GM12878 (cell line): ENCODE data around the gene SCN7A. TPM values are rescaled to one million over a fixed set of nuclear protein-coding genes. Genes with fewer than 3 reads are reported as not detected.

Source experiments
- ATAC-seq: fragments of 200-7000 bp; cut with Tn5 transposase; 3 replicates; pipeline ENCODE4 v1.9.1; 2020; ENCODE audit warnings: mild to moderate bottlenecking, moderate library complexity
- BruUV-seq: library from RNA; stranded (reverse); fragments of 400-500 nt; replicated peaks from 2 replicates; lab custom pipeline; 2021; lab: Mats Ljungman, UMichigan
- CTCF ChIA-PET: fragments of 300-600 bp; sonication (Branson Sonifier 250); formaldehyde crosslinking; extraction: SDS; loops from one replicate; lab custom pipeline; 2021; ENCODE audit warnings: inconsistent platforms; lab: Yijun Ruan, JAX
- POLR2A ChIA-PET: fragments of 350-600 bp; formaldehyde crosslinking; extraction: SDS; loops from one replicate; lab custom pipeline; 2021; ENCODE audit warnings: inconsistent platforms; lab: Charles Lee
- RAD21 ChIA-PET: fragments of 300-600 bp; sonication (Branson Sonifier 250); formaldehyde crosslinking; loops from one replicate; lab custom pipeline; 2023; ENCODE audit warnings: antibody characterized with exemption; ENCODE audit not compliant: unreplicated experiment; lab: Charles Lee
- SMC1A ChIA-PET: fragments of 300-600 bp; sonication (Branson Sonifier 250); formaldehyde crosslinking; loops from one replicate; lab custom pipeline; 2023; ENCODE audit not compliant: unreplicated experiment, uncharacterized antibody; lab: Charles Lee
- DNase-seq: peaks from one replicate; pipeline ENCODE4 v3.0.0-alpha.2; 2011; ENCODE audit warnings: low read depth, low spot score
- FAIRE-seq: peaks from 3 replicates; lab custom pipeline; 2011; peaks lifted over from hg19 to GRCh38; lab: Jason Lieb, UNC
- H2AFZ ChIP-seq: 2 replicates; pipeline ENCODE4 v1.6.0; 2011; ENCODE audit warnings: low read depth, low read length, control low read depth; ENCODE audit not compliant: control insufficient read depth
- H3K27ac ChIP-seq: 2 replicates; pipeline ENCODE4 v1.5.1; 2011; ENCODE audit warnings: control low read depth; ENCODE audit not compliant: control insufficient read depth, insufficient read depth
- H3K27me3 ChIP-seq, 2 experiments: replicated peaks in 1 of 2; 2 replicates each; pipeline versions ENCODE4 v1.6.0 to v1.6.1; 2011; ENCODE audit warnings: low read length in 1 of 2; ENCODE audit not compliant: control insufficient read depth in 2 of 2, insufficient read depth in 2 of 2
- H3K36me3 ChIP-seq, 2 experiments: 2 replicates each; pipeline ENCODE4 v1.5.1; 2011; ENCODE audit warnings: low read length in 1 of 2; ENCODE audit not compliant: control insufficient read depth in 2 of 2, insufficient read depth in 2 of 2
- H3K4me1 ChIP-seq: 2 replicates; pipeline ENCODE4 v1.6.1; 2011; ENCODE audit warnings: mild to moderate bottlenecking, low read length, moderate library complexity, mixed read lengths; ENCODE audit not compliant: control insufficient read depth, insufficient read depth
- H3K4me2 ChIP-seq: 2 replicates; pipeline ENCODE4 v1.6.0; 2011; ENCODE audit warnings: control low read depth; ENCODE audit not compliant: control insufficient read depth, insufficient read depth
- H3K4me3 ChIP-seq: fragments of 200-600 bp; sonication (generic); 2 replicates; pipeline ENCODE4 v1.5.1; 2016
- H3K79me2 ChIP-seq: 2 replicates; pipeline ENCODE4 v1.6.0; 2011; ENCODE audit warnings: low read length; ENCODE audit not compliant: control insufficient read depth, insufficient read depth
- H3K9ac ChIP-seq: 2 replicates; pipeline ENCODE4 v1.8.0; 2011; ENCODE audit warnings: low read length, control low read depth, mixed read lengths; ENCODE audit not compliant: control insufficient read depth, insufficient read depth
- H3K9me3 ChIP-seq: replicated peaks from 3 replicates; pipeline ENCODE4 v1.5.1; 2011; ENCODE audit warnings: mild to moderate bottlenecking, low read length; ENCODE audit not compliant: control insufficient read depth, insufficient read depth
- H4K20me1 ChIP-seq: 2 replicates; pipeline ENCODE4 v1.6.0; 2011; ENCODE audit not compliant: control insufficient read depth, insufficient read depth
- CBX5 ChIP-seq: sonication (generic); IDR thresholded peaks from 2 replicates; pipeline ENCODE4 v1.6.1; 2016; ENCODE audit warnings: low read depth, moderate library complexity, mild to moderate bottlenecking, inconsistent platforms
- FOS ChIP-seq: IDR thresholded peaks from 3 replicates; pipeline ENCODE4 v1.6.1; 2011; ENCODE audit warnings: borderline replicate concordance; ENCODE audit not compliant: insufficient read length; ENCODE audit errors: extremely low read depth
- NKRF ChIP-seq: fragments of 450-650 bp; conservative IDR thresholded peaks from 2 replicates; pipeline ENCODE4 v1.6.1; 2017; ENCODE audit warnings: mild to moderate bottlenecking, moderate library complexity
- SREBF1 ChIP-seq: IDR thresholded peaks from 2 replicates; pipeline ENCODE4 v1.6.1; 2012; ENCODE audit warnings: mild to moderate bottlenecking, low read length
- WGBS: methylation state at CpG from one replicate; pipeline ENCODE4 v1.1.6; 2016; ENCODE audit warnings: low lambda C conversion rate; ENCODE audit not compliant: insufficient replicate concordance, insufficient coverage; ENCODE audit errors: missing lambda C conversion rate; 5-methylcytosine and 5-hydroxymethylcytosine counted together
- in situ Hi-C: fragments of 300-500 bp; cut with MboI; formaldehyde crosslinking; loops from 9 replicates; pipeline ENCODE4 v1.14.3; 2018; ENCODE audit warnings: mixed read lengths
- intact Hi-C: fragments of 100-400 bp; cut with micrococcal nuclease; formaldehyde crosslinking; loops from one replicate; pipeline ENCODE4 v1.14.2; 2022; ENCODE audit not compliant: unreplicated experiment
- polyA plus RNA-seq, 11 experiments: library from polyadenylated mRNA; depleted of rRNA in 4 of 11; unstranded in 6 of 11; stranded (reverse) in 5 of 11; fragments of >200 nt; fragmentation: Nextera tagmentation in 4 of 11; fragmentation: Illumina TruSeq in 1 of 11; extraction: Ambion mirVana in 4 of 11; extraction: Trizol in 1 of 11; gene quantifications; 1 replicate in 1 of 11; 2 replicates in 10 of 11; pipeline versions ENCODE4 v1.2.1 to v1.2.3, GENCODE V29; 2011 to 2016; ENCODE audit warnings: inconsistent platforms in 2 of 11, missing spikeins in 2 of 11, low read depth in 1 of 11
- total RNA-seq, 4 experiments: library from RNA; depleted of rRNA in 3 of 4; stranded (reverse); fragments of >200 nt in 3 of 4; fragmentation: Illumina TruSeq in 1 of 4; extraction: Trizol in 1 of 4; gene quantifications; 2 replicates each; pipeline versions ENCODE4 v1.2.1 to v1.2.3, GENCODE V29; 2013 to 2021

SCN7A gene
- total and polyA plus RNA-seq, 10 of the 15 experiments (the other 5 are each of a cell fraction or from before 2014, with no cell fraction given) = 0.05 TPM; not detected in 9

GRCh38 chr2:166373539-166373938 lies 120.5 kb downstream of the SCN7A start (continued):
- TF ChIP-seq NKRF = no peak
- TF ChIP-seq FOS = no peak
- TF ChIP-seq CBX5 = no peak

- no peak overlapping the region for H3K27ac ChIP-seq
- H3K79me2 ChIP-seq = no peaks in the 10 kb centered on the region
- TF ChIP-seq SREBF1 = no peak
- in situ Hi-C loops = no loop called here
- no peak for FAIRE-seq
- SMC1A ChIA-PET = no interaction called here
- H3K4me1 ChIP-seq = no peaks in the 10 kb centered on the region
- no peak overlapping the region for H2AFZ ChIP-seq
- no peaks in the 10 kb centered on the region for H4K20me1 ChIP-seq
- H3K36me3 ChIP-seq = no peaks in the 10 kb centered on the region
- RAD21 ChIA-PET = no interaction called here
- intact Hi-C loops = no loop called here
- no peak for ATAC-seq
- CTCF ChIA-PET = interaction anchor here (0.6 kb wide), 1 partner anchor 102 kb away, joined by 3 read pairs; no protein-coding TSS in a partner anchor
- no peak for DNase-seq
- no peak overlapping the region for H3K4me2 ChIP-seq
- H3K9ac ChIP-seq = no peak overlapping the region
- H3K4me3 ChIP-seq = no peak overlapping the region
- no peaks in the 10 kb centered on the region for H3K9me3 ChIP-seq
- no TSS peak for BruUV-seq
- 0% methylated on average over 2 of the region's 2 CpGs for WGBS
- POLR2A ChIA-PET = no interaction called here
- no peaks in the 10 kb centered on the region; a peak in 3 of 4 replicates for H3K27me3 ChIP-seq
Observed at GRCh38 chr2:166373105-166373504, 120.9 kb downstream of the SCN7A start.
